ENCODE measurements around the gene C1orf210. TPM values are rescaled to one million over a fixed set of nuclear protein-coding genes. Genes with fewer than 3 reads are reported as not detected.

The C1orf210 gene
- total and polyA plus RNA-seq, 2 donors = 0.90 to 1.4 TPM

GRCh38 chr1:43305926-43306687 is 20.7 kb upstream of the C1orf210 start:
- Histone ChIP-seq H3K27ac (ENCODE audit: low read depth) (no peak overlapping the region), H3K36me3 (ENCODE audit: insufficient read depth) (no peaks in the 10 kb centered on the region), H3K4me1 (ENCODE audit: insufficient read depth) (no peaks in the 10 kb centered on the region), H3K4me3 (ENCODE audit: low read depth, low read length) (no peak overlapping the region)
- 84% methylated on average over 6 of the region's 6 CpGs for WGBS
- no peak for DNase-seq (ENCODE audit: extremely low spot score)

- DNase-seq (ENCODE audit: extremely low spot score) = no peak
- WGBS = 87% methylated on average over 3 of the region's 3 CpGs
- Histone ChIP-seq H3K27ac (ENCODE audit: low read depth) (no peak overlapping the region), H3K4me1 (ENCODE audit: insufficient read depth) (no peaks in the 10 kb centered on the region), H3K36me3 (ENCODE audit: insufficient read depth) (no peaks in the 10 kb centered on the region), H3K4me3 (ENCODE audit: low read depth, low read length) (no peak overlapping the region)
Observed at GRCh38 chr1:43305461-43305860, 20.1 kb upstream of the C1orf210 start.

GRCh38 chr1:43304771-43305300 is 19.5 kb upstream of the C1orf210 start:
- 92% methylated on average over 46 of the region's 46 CpGs for WGBS
- no peak for DNase-seq (ENCODE audit: extremely low spot score)
- no peak overlapping the region for H3K27ac ChIP-seq (ENCODE audit: low read depth)

GRCh38 chr1:43304314-43304681 is 18.9 kb upstream of the C1orf210 start:
- H3K4me1 ChIP-seq (ENCODE audit: insufficient read depth) = no peaks in the 10 kb centered on the region
- no peak overlapping the region for H3K4me3 ChIP-seq (ENCODE audit: low read depth, low read length)
- WGBS = 42% methylated on average over 8 of the region's 8 CpGs
- no peak overlapping the region for H3K27ac ChIP-seq (ENCODE audit: low read depth)
- DNase-seq (ENCODE audit: extremely low spot score) = no peak
- H3K36me3 ChIP-seq (ENCODE audit: insufficient read depth) = no peaks in the 10 kb centered on the region

More at GRCh38 chr1:43304771-43305300, 19.5 kb upstream of the C1orf210 start:
- no peaks in the 10 kb centered on the region for H3K4me1 ChIP-seq (ENCODE audit: insufficient read depth)
- H3K4me3 ChIP-seq (ENCODE audit: low read depth, low read length) = no peak overlapping the region
- no peaks in the 10 kb centered on the region for H3K36me3 ChIP-seq (ENCODE audit: insufficient read depth)

GRCh38 chr1:43303471-43304313 is 18.3 kb upstream of the C1orf210 start:
- DNase-seq (ENCODE audit: extremely low spot score) = no peak
- H3K27ac ChIP-seq (ENCODE audit: low read depth) = no peak overlapping the region
- H3K36me3 ChIP-seq (ENCODE audit: insufficient read depth) = no peaks in the 10 kb centered on the region
- H3K4me1 ChIP-seq (ENCODE audit: insufficient read depth) = no peaks in the 10 kb centered on the region
- 72% methylated on average over 8 of the region's 8 CpGs for WGBS
- no peak overlapping the region for H3K4me3 ChIP-seq (ENCODE audit: low read depth, low read length)

GRCh38 chr1:43302721-43303470 is 17.5 kb upstream of the C1orf210 start:
- H3K4me1 ChIP-seq (ENCODE audit: insufficient read depth) = no peaks in the 10 kb centered on the region
- H3K27ac ChIP-seq (ENCODE audit: low read depth) = no peak overlapping the region
- no peak for DNase-seq (ENCODE audit: extremely low spot score)
- H3K36me3 ChIP-seq (ENCODE audit: insufficient read depth) = no peaks in the 10 kb centered on the region
- no peak overlapping the region for H3K4me3 ChIP-seq (ENCODE audit: low read depth, low read length)
- 73% methylated on average over 7 of the region's 7 CpGs for WGBS

GRCh38 chr1:43302201-43302600 is 16.8 kb upstream of the C1orf210 start:
- Histone ChIP-seq H3K27ac (ENCODE audit: low read depth) (no peak overlapping the region), H3K4me3 (ENCODE audit: low read depth, low read length) (no peak overlapping the region), H3K4me1 (ENCODE audit: insufficient read depth) (no peaks in the 10 kb centered on the region), H3K36me3 (ENCODE audit: insufficient read depth) (no peaks in the 10 kb centered on the region)
- WGBS = 88% methylated on average over 1 of the region's 1 CpG
- DNase-seq (ENCODE audit: extremely low spot score) = no peak

GRCh38 chr1:43300378-43301094 is 15.2 kb upstream of the C1orf210 start, which contains the start of gene TIE1:
Gene TIE1 (plus strand): TSS chr1:43300982. CDS start chr1:43301072, 90 bp downstream.
- Histone ChIP-seq H3K27ac (ENCODE audit: low read depth) (no peak within 1 kb of the TSS), H3K36me3 (ENCODE audit: insufficient read depth) (no peaks in the 10 kb centered on the region), H3K4me1 (ENCODE audit: insufficient read depth) (no peaks in the 10 kb centered on the region), H3K4me3 (ENCODE audit: low read depth, low read length) (no peak within 1 kb of the TSS)
- 71% methylated on average over 10 of the region's 10 CpGs for WGBS
- DNase-seq (ENCODE audit: extremely low spot score) = no peak

- H3K27ac ChIP-seq (ENCODE audit: low read depth) = no peak overlapping the region
- no peaks in the 10 kb centered on the region for H3K36me3 ChIP-seq (ENCODE audit: insufficient read depth)
- H3K4me1 ChIP-seq (ENCODE audit: insufficient read depth) = no peaks in the 10 kb centered on the region
- H3K4me3 ChIP-seq (ENCODE audit: low read depth, low read length) = no peak overlapping the region
- no peak for DNase-seq (ENCODE audit: extremely low spot score)
Observed at GRCh38 chr1:43299101-43299500, 13.7 kb upstream of the C1orf210 start.

GRCh38 chr1:43298055-43298454 is 12.7 kb upstream of the C1orf210 start:
- no peaks in the 10 kb centered on the region for H3K4me1 ChIP-seq (ENCODE audit: insufficient read depth)
- no peak overlapping the region for H3K4me3 ChIP-seq (ENCODE audit: low read depth, low read length)
- 79% methylated on average over 1 of the region's 1 CpG for WGBS
- H3K36me3 ChIP-seq (ENCODE audit: insufficient read depth) = no peaks in the 10 kb centered on the region
- no peak for DNase-seq (ENCODE audit: extremely low spot score)
- H3K27ac ChIP-seq (ENCODE audit: low read depth) = no peak overlapping the region

- Histone ChIP-seq H3K27ac (ENCODE audit: low read depth) (no peak overlapping the region), H3K4me1 (ENCODE audit: insufficient read depth) (no peaks in the 10 kb centered on the region), H3K36me3 (ENCODE audit: insufficient read depth) (no peaks in the 10 kb centered on the region), H3K4me3 (ENCODE audit: low read depth, low read length) (no peak overlapping the region)
- DNase-seq (ENCODE audit: extremely low spot score) = no peak
- 72% methylated on average over 1 of the region's 1 CpG for WGBS
Observed at GRCh38 chr1:43296207-43296606, 10.8 kb upstream of the C1orf210 start.

- H3K4me3 ChIP-seq (ENCODE audit: low read depth, low read length) = no peak overlapping the region
- no peak for DNase-seq (ENCODE audit: extremely low spot score)
- no peaks in the 10 kb centered on the region for H3K4me1 ChIP-seq (ENCODE audit: insufficient read depth)
- no peaks in the 10 kb centered on the region for H3K36me3 ChIP-seq (ENCODE audit: insufficient read depth)
- no peak overlapping the region for H3K27ac ChIP-seq (ENCODE audit: low read depth)
- WGBS = 84% methylated on average over 8 of the region's 8 CpGs
Observed at GRCh38 chr1:43294761-43295160, 9.4 kb upstream of the C1orf210 start.
